GM21619 (cell line): Measurements from ENCODE around the gene ASAP2.

Experiments used
- ATAC-seq: cut with Tn5 transposase; IDR thresholded peaks from one replicate; pipeline ENCODE4 v1.9.1; 2021; ENCODE audit not compliant: unreplicated experiment

Gene ASAP2

GRCh38 chr2:9419541-9419940 is 212.9 kb downstream of the ASAP2 start:
- ATAC-seq = no peak

GRCh38 chr2:9420495-9420894 is 213.9 kb downstream of the ASAP2 start:
- no peak for ATAC-seq

DNA sequence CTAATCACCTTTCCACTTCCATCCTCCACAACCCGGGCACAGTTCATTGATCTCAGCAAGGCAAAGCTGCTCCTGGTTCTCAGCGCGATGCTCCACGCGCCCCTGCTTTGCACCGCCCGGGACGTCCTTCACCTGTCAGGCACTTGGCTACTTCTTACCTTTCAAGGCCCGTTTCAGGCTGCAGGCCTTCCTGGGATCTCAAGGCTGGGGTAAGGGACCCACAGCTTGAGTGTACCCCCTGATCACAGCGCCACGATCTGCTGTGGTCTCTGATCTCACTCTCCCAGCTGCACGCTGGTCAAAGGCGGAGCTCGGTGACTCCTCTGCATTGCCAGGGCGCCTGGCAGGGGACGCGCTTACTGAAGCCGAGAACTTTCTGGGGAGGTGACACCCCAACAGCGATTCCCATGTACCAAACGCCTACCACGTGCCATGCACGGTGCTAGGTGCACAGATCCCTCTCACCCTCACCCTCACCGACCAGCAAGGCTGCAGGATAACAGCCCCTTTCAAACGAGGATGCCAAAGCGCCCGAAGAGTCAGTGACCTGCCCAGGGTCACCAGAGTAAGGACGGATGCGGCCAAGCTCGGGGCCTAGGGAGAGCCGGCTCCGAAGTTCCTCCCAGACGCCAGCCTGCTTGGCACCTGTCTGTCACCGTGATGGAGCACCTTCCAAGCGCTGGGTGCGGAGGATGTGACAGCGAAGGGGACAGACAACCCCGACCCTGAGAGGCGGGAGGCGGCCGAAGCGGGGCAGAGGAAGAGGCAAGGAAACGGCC is 215.9 kb downstream of the ASAP2 start:
- peak; percentile 33 for ATAC-seq

GRCh38 chr2:9423100-9423921 is 216.7 kb downstream of the ASAP2 start, which contains the start of the genes CPSF3 and ITGB1BP1:
CPSF3 (plus strand) TSS chr2:9423654; CDS start chr2:9423774, 120 bp downstream.
ITGB1BP1 (minus strand) TSS chr2:9423528; CDS start chr2:9418697, 4,831 bp downstream.
- peak; percentile 82 for ATAC-seq

DNA sequence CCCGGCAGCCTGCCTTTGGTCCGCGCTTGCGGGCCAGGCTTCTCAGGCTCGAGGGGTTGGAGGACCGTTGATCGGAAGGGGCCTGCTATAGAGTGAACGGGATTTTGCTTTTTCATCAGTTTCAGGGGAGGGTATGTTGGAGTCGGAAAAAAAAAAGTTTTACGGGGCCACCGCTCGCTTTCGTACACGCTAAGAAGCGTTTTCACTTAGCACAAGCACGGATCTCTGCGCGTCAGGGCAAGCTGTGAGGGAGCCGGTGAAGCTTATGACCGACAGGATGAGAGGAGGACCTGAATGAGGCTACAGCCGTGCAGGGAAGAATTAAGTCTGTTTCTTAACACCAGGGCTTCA is 217.3 kb downstream of the ASAP2 start:
- ATAC-seq = peak; percentile 5

DNA sequence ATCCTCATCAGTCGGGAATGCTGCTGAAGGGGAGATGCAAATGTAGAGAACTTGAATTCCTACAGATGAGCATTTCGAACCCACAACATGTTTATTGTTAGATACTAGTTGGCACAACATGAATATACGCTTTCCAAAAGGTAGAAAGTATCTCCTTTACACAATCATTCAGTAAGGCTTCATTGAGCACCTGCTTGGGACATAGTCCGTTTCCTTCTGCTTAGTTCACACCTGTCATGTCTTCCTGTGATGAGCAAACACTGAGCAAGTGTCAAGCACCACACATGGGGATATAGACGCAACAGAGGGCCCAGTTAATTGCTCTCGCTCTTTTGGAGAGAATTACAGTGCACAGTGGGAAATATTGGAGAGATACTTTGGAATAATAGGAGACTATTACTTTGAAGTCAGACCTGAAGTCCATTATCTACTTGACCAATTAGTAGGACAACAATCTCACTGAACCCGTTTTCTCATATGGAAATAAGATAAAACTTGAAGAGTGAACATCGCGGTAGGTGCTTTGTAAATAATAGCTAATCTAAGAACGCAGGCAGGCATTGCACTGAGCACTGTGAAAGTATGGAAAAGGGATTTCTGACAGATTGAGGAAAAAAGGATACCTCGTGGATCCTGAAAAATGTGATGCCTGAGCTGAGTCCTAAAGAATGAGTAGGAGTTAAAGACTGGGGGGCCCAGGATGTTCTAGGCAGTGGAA is 218.0 kb downstream of the ASAP2 start:
- ATAC-seq = no peak

- ATAC-seq = no peak
Observed at GRCh38 chr2:9428965-9429577, 222.5 kb downstream of the ASAP2 start.

DNA sequence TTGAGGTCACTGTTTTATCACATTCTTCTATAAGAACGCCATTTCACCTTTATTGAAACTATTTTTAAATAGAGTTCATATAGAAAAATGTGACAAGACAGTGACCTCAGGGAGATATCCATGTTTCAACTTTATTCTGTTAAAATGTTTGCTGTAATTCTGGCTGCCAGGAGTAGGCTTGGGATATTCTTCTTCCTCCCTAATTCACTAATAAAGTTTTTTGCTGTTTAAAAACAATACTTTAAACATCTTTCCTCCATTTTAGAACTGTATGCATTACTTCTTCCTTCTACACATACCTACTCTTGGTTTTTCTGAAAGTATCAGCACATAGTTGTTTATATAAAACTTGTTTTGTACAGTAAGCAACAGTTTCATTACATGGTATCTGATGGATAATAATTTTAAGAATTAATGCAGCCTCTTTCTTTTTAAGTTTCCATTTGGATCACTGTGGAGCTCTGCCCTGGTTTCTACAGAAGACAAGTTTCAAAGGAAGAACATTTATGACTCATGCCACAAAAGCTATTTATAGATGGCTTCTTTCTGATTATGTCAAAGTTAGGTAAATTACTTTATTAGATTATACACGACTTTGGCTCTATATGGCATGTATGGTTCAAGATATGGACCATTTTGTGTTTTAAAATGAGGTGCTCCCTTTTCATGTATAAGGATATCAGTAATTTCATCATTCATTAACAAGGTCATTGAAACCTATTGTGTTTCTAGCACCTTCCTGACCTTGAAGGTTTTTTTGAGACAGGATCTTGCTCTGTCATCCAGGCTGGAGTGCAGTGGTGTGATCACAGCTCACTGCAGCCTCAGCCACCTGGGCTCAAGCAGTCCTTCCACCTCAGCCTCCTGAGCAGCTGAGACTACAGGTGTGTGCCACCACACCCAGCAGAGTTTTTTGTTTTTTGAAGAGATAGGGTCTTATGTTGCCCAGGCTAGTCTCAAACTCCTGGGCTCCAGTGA is 224.0 kb downstream of the ASAP2 start:
- no peak for ATAC-seq

DNA sequence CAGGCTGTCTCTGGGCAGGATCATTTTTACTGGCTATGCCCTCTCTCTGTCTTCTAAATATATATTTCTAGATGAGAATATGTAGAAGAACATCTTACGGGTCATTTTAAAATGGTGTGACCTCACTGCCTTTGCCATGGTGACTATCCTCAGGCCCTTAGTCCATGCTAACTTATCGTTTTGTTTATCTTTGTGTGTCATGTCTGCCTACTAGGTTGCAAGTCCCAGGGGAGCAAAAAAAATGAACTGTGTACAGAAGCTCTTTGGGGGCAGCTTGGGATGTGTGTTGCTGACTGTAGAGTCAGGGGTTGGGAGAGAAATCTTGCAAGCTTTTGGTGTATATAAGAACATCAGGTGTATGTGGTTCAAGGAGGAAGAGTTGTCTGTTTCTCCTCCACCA is 227.9 kb downstream of the ASAP2 start:
- no peak for ATAC-seq

GRCh38 chr2:9439536-9439935 is 232.9 kb downstream of the ASAP2 start:
- no peak for ATAC-seq

- ATAC-seq = no peak
Observed at GRCh38 chr2:9440058-9440727, 233.6 kb downstream of the ASAP2 start.

GRCh38 chr2:9441556-9441955 is 234.9 kb downstream of the ASAP2 start:
- no peak for ATAC-seq

DNA sequence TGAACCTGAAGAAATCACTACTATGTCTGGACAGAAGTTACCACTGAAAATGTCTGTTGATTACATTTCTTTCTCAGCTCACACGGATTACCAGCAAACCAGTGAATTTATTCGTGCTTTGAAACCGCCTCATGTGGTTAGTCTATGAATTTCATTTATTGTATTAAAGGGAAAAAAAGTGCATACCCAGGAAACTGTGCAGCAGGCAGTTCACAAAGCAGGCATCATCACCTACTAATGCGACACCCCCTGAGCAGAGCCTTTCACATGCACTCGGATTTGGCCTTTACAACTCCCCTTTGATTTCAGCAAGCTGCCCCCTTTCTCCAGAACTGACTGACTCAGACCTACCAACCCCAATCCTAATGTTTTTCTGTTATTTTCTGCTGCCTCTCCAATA is 236.9 kb downstream of the ASAP2 start:
- ATAC-seq = no peak

DNA sequence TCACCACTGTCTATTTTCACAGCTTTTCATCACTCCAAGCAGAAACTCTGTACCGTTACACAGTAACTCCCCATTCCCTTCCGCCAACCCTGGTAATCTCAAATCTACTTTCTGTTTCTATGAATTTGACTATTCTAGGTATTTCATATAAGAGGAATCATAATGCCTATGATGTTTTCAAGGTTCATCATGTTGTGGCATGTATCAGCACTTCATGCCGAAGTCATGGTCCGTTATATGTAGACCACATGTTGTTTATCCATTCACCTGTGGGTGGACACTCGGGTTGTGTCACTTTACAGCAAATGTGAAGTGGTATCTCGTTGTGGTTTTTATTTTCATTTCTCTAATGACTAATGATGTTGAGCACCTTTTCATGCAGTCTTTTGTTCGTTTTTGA is 238.5 kb downstream of the ASAP2 start:
- ATAC-seq = no peak

DNA sequence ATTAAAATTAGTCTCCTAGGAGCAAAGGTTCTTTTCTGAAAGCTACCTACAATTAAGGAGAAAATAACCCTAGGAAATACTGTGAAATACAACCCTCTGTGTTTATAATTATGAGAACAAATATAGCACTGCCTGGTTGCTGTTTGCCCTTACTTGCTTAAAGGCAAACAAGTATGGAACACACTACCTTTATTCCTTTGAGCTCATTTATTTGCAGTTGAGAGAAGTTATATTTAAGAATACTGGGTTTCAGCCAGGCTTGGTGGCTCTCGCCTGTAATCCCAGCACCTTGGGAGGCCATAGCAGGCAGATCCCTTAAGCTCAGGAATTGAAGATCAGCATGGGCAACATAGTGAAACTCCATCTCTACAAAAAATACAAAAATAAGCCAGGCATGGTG is 244.6 kb downstream of the ASAP2 start:
- no peak for ATAC-seq
